CD4-positive, alpha-beta T cell treated with Interleukin-12 subunit alpha and Interleukin-12 subunit beta, for 1 hour (primary cell): ENCODE data around the gene GSG1L.

Experiments used
- DNase-seq: peaks from one replicate; pipeline ENCODE4 v3.0.0-alpha.2; 2020

Gene GSG1L

DNA sequence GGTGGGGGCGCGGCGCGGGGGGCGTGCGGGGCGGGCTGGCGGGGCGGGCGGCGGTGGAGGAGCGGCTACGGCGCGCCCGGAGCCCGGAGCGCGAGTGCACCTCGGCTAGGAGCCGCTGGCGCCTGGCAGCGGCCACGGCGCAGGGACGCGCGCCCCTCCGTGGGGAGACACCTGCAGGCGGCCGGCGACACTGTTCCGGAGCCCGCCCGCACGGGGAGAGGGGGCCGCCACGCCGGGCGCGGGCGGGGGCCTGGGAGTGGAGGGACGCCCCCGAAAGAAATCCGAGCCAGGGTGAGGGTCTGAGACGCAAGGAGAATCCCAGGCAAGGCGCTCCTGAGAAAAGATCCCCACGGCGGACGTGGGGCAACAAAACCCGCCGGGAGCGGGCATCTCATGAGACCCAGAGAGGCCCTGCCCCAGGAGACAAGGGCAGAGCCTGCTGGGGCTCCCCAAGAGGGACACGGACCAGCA, at the start of gene GSG1L:
Gene GSG1L, minus strand, starts transcription at position 124 of the 471 bp plus-strand sequence. CDS start 290 bp downstream, outside the sequence.
- no peak for DNase-seq

DNA sequence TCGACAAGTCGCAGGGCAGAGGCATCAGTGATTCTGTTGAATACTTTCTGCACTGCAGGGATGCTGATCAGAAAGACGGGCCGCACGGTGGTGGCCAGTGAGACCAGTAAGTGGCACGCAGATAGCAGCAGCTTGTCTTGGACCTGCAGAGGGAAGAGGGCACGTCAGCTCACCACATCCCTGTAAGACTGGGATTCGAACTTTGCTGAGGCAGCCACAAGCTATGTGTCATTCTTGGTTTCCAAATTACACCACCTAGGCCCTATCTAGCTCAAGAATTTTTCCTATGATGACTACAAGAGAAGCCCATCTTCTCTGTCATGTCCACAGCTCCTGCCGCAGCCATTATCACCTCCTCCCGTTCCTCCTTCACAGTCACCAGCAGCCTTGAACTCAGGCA, 49.4 kb upstream of the GSG1L start:
- DNase-seq: no peak

DNA sequence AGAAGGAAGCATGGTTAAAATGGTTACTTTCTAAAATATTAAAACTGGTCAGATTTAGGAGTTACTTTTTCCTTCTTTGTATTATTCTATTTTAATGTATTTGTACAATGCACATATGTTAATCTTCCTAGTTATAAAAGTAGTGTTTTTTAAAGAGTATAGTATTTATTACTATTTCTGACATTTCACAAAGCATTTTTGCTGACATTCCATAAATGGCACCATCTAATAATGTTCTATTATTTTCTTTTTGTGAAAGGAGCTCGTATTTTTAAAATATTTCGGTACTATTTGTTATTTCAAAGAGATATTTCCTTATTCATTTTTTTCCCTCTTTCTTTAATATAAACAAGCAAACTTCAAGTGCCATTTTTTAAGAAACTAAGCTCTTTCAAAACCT, 47.5 kb upstream of the GSG1L start:
- DNase-seq: no peak

DNA sequence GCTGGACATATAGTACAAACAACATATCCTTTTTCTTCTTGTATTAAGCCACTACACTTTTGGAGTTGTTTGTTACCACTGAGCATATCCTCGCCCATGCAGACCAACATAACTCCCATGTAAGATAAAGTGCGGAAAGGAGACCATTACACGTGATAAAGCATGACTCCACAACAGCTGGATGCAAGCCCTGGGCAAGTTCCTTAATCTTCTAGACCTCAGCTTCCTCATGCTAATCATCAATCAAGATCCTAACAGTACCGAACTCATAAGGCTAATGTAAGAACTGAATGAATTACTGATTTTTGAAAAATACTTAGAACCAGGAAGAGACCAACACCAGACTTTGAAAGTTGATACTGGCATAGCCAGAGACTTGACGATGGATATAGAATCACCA, 47.0 kb upstream of the GSG1L start:
- no peak for DNase-seq

DNA sequence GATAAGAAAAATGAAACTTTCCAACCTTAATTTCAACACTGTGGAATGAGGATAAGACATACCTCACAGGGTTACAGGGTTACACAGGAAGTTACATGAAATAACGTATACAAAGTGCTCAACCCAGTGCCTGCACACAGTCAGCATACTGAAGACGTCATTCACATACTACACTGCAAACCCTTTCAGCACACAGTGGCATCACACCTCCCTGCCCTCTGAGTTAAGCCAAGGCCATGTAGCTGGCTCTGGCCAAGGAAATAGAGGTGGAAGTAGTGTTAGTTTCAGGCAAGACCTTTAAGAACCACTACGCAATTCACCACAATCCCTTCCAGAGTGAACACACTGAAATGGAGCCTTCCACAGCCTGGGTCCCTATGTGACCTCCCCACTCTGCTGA, 46.6 kb upstream of the GSG1L start:
- DNase-seq: no peak

GRCh38 chr16:28108590-28109247, 45.2 kb upstream of the GSG1L start:
- no peak for DNase-seq

DNA sequence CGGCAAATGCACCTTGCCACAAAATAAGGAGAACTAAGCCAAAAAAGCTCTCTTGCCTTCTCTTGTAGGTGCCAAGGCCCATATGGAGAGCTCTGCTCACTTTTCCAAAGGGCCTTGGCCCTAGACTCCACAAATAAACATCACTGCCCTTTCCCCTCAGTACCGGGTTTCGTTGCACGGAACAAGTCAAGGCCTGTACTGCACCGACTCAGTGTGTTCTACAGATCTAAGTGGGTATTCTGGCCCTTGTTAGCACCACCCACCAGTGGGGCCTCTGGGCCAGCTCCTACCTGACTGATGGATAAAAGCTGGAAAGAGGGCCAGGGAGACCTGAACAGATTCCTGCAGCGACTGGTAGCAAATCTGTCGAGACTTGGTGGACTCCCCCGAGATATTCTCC, 43.7 kb upstream of the GSG1L start:
- no peak for DNase-seq

DNA sequence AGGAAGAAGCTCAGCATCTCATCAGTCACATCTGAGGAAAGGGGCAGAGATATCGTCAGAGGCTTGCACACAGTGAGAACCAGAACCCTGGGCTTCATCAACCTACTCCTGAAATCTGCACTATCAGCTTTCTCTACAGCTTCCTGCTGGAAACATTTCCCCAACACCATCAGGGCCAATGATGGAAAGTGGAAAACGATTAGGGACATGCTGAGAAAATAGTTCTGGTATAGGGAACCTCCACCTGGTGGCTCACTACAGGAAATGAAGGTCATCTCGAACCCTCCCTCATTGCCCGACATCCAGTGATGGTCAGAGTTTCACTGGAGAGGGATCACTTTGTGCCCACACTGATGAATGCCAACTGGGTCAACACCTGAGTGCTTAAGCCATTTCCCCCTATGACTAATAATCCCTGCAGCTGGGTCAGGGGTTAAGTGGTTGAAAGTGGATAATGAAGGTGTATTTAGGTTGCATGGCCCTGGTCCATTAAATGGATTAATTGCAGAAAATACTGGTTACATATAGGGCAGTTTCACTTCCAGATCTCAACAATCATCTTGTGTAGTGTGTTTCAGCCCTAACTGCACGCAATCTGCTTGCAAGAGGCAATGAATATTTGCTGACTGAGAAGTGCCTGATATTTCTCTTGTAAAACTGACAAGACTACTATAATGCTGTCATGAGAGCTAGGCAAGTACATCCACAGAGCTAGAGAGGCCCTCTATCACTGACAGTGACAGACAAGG, 43.1 kb upstream of the GSG1L start:
- DNase-seq: no peak

DNA sequence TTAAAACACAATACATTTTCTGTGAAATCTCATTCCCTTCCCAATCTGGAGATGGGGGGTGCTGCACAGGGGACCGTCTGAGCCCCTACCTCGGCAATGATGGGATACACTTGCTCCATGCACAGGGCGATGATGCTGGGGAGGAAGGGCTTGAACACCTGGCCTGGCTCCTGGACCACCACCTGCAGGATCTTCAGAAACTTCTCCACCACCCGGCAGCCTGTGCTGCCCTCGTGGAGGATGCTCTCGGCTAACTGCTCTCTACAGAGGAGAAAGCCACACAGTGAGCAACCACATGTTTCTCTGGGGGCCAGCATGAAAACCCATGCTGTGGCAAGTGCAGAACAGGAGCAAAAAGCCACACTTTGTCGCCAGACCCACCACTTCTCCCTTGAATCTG, 42.4 kb upstream of the GSG1L start:
- DNase-seq: no peak

GRCh38 chr16:28105297-28105696, 41.8 kb upstream of the GSG1L start:
- no peak for DNase-seq

DNA sequence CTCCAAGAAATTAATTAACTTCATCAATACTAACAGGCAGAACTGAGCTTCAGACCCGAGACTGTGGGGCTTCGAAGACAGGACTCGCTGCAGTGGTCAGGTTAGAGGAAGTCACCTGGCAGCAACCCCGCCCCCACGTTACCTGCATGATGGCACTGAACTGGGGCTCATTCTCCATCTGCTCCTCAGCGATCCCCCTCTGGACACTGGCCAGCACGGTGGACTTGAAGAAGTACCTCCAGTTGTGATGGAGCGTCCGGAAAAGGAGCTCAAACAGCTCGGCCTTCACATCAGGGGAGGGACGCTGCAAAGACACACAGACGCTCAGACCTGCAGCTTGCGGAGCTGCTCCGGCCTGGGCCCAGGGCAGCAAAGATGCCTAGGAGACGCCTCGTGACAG, 40.9 kb upstream of the GSG1L start:
- DNase-seq: no peak

DNA sequence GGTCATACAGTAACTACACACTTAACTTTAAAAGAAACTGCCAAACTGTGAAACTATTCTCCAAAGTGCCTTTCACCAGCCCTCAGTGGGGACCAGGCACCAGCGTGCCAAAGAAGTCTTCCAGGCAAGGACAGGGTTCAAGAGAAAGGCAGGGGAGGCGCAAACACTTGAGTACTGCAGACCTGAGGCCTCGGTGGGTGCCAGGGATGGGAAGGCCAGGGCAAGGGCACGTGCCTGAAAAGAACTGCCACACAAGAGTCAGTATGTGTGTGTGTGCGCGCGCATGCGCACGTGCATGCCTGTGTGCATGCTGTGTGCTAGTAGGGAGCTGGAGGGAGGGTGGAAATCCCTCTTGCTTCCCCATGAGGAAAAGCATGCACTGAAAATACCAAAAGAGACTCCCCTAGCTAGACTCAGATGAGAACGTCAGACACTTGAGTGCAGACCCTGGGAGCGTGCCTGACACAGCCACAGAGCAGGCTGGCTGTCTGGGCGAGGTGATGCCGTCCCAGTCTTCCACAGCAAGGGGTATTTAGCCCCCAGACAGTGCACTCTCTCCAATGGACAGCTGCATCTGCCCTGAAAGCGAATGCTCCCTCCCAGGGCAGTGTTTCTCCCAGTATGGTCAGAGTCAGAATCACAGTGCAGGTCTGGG, 40.1 kb upstream of the GSG1L start:
- no peak for DNase-seq

GRCh38 chr16:28101533-28101890, 38.0 kb upstream of the GSG1L start:
- no peak for DNase-seq

DNA sequence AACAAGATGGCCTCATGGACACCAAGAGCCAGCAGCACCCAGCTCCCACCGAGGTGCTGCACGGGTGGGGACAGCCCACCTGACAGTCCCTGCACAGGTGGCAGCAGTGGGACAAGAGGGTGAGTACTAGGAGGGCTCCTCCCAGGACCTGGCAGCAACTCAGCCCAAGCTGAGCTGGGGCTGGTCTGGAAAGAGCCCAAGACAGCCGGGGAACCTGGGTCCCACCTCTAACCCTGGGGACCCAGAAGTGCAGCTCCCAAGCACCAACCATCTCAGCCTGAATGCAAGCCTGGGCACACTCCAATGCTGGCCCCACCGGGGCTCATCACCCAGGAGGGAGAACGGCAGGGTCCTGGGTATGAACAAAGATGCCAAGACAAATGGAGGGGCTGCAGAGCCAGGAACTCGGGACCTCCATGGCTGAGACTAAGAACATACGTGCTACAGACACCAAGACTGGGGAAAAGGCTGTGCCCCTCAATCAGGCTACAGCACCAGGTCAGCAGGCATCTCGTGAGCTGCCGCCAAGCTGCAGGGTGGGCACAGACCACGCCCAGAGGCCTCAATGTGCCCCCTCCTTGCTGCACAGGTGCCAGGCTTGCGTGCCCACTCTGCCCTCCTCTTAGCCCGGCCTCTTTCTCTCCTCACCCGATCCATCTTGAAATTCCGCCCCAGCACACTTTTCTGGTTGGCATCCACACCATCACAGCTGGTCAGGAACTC, 37.5 kb upstream of the GSG1L start:
- DNase-seq: no peak

DNA sequence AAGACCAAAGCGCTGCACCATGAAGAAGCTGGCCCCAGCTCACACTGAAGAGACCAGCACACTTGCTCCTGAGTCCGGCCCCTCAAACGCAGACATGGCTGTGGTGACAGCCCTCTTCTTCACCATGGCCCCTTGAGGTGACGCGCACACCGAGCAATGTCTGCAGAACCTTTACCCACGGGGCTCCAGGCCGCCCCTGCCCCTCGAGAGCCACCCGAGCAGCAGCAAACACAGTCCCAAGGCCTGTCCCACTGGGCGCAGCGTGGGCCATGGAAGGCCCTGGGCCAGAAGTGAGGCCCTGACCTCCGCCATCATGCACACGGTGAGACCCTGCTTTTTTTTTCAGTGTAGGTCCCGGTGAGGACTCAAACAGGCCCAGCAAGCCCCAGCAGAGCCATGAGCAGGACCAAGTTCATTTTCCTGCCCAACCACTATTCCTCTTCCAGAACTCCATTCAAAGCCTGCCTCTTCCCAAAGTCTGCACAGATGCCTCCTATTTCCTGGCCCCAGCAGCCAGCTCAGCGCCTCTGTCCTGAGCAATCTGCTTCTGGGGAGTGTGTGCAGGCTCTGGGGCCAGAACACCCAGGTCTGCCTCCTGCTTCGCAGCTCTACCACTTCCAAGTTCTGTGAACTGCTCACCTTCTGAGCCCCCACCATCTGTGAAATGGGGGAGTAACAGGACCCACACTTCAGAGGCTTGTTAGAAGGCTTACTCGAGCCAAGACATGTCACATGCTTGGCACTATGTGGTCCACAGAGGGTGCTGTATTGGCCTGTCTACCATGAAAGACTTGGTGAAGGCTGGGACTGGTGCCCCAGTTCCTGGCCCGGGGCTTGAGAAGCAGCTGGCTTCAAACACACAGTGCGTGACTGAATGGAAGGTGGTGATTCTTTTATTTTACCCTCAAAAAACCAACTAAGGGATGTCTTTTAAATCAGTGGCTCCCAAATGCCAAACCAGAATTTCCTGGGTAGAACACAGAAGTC, 35.7 kb upstream of the GSG1L start:
- no peak for DNase-seq

DNA sequence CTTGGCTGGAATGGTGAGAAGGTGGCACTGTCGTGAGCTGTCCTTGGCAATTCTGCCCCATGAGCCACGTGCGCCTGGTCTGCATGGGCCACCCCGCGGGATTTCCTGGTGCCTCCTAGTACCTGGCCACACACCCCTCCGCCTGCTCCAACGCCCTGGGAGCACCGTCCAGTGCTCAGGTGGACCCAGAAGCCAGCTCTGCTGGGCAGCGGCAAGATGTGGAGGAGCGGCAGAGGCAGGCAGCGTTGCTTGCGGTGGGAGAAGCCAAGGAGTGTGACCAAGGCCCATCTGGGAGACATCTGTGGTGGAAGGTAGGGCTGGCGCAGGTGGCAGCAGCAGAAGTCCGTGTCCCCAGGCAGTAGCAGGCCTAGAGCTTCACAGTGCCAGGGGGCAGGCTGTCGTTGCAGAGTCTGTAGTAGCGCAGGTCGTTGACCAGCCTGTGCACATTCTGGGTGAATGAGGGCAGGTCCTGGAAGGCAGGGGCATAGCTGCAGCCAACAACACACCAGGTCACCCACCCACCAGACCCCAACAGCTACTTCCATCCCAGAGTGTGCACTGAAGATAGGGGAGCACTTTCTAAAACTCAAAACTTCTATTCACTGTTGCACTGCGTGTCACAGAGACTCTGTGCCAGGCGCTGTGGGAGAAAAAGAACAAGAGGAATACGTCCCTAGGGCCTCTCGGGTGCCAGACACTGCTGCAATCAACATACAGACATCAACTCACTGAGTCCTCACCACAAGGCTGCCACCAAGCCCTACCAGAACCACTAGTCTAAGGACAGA, 34.9 kb upstream of the GSG1L start:
- no peak for DNase-seq

- no peak for DNase-seq
Observed at GRCh38 chr16:28096983-28097899, 33.7 kb upstream of the GSG1L start.

- DNase-seq: no peak
Observed at GRCh38 chr16:28093385-28093725, 29.8 kb upstream of the GSG1L start.

DNA sequence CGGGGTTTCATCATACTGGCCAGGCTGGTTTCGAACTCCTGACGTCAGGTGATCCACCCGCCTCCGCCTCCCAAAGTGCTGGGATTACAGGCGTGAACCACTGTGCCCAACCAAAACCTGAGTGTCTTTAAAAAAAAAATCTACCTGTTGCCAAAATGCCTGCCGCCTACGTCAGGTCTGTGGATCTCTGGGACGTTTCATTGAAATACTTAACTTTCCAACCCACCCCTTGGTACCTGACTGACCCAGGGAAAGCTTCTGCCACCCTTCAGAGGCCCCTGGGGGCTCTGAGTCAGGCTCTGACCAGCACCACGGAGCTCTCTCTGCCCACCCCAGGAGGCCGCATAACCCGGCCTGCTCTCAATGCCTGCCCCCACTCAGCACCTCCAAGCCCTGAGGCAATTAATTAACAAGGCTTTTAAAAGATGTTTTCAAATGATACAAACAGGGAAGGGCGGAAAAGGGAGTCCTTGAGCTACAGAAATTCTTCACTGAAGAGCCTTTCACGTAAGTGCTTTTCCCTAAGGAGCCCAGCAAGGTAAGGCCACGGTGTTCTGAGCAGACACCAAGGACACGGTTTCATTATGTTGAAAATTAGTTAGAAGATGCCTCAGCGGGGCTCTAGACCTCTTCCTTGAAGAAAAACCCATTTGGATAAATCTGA, 29.3 kb upstream of the GSG1L start:
- no peak for DNase-seq

GRCh38 chr16:28091656-28092055, 28.1 kb upstream of the GSG1L start:
- no peak for DNase-seq
